Middle frontal gyrus (tissue), 1 donor: ENCODE data around the gene TRAPPC5.
"Not testable (repeated sequence)": the region's sequence is repeated elsewhere in the genome, so short reads cannot be mapped to it uniquely, and the experiment has no call there.

ENCODE experiments used
- DNase-seq: peaks from one replicate; pipeline ENCODE4 v3.0.0-alpha.2; 2015; ENCODE audit warnings: low spot score; ENCODE audit errors: extremely low spot score

The TRAPPC5 gene

GRCh38 chr19:7680606-7681339, at the start of gene TRAPPC5:
Gene TRAPPC5, plus strand, starts transcription at chr19:7680833. Its CDS starts 1,421 bp downstream, at chr19:7682254.
- DNase-seq = peak; percentile 83

- no peak for DNase-seq
Observed at GRCh38 chr19:7631577-7631976, 49.1 kb upstream of the TRAPPC5 start.

- no peak for DNase-seq
Observed at GRCh38 chr19:7632340-7633203, 48.1 kb upstream of the TRAPPC5 start.

- no peak for DNase-seq
Observed at GRCh38 chr19:7633698-7634097, 46.9 kb upstream of the TRAPPC5 start, which contains the start of gene PCP2. Gene PCP2, minus strand, starts transcription at chr19:7633719. Its CDS starts 262 bp downstream, at chr19:7633457.

- DNase-seq = no peak
Observed at GRCh38 chr19:7635670-7636069, 45.0 kb upstream of the TRAPPC5 start.

- DNase-seq = no peak
Observed at GRCh38 chr19:7636317-7636690, 44.3 kb upstream of the TRAPPC5 start.

GRCh38 chr19:7636691-7637373, 43.8 kb upstream of the TRAPPC5 start, which contains the start of gene STXBP2:
Gene STXBP2, plus strand, starts transcription at chr19:7637110. Its CDS starts 40 bp downstream, at chr19:7637150.
- no peak for DNase-seq

- DNase-seq = no peak
Observed at GRCh38 chr19:7637374-7638256, 43.0 kb upstream of the TRAPPC5 start.

- DNase-seq = no peak
Observed at GRCh38 chr19:7638802-7639465, 41.7 kb upstream of the TRAPPC5 start.

DNA sequence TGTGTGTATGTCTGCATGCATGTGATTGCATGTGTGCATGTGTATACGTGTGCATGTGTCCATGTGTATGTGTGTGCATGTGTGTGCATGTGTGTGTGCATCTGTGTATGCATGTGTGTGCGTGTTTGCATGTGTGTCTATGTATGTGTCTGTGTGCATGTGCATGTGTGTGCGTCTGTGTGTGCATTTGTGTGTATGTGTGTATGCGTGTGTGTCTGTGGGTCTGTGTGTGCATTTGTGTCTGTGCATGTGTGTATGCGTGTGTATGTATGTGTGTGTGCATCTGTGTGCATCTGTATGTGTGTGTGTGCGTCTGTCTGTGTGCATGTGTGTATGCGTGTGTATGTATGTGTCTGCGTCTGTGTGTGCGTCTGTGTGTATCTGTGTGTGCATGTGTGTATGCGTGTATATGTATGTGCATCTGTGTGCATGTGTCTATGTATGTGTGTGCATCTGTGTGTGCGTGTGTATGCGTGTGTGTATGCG, 40.7 kb upstream of the TRAPPC5 start:
- DNase-seq = no peak

- DNase-seq = no peak
Observed at GRCh38 chr19:7640803-7641202, 39.8 kb upstream of the TRAPPC5 start.

GRCh38 chr19:7641290-7642276, 39.0 kb upstream of the TRAPPC5 start:
- no peak for DNase-seq

- DNase-seq = no peak
Observed at GRCh38 chr19:7642295-7643030, 38.2 kb upstream of the TRAPPC5 start.

- no peak for DNase-seq
Observed at GRCh38 chr19:7643031-7643415, 37.6 kb upstream of the TRAPPC5 start.

GRCh38 chr19:7643629-7644549, 36.7 kb upstream of the TRAPPC5 start:
- not testable (repeated sequence) for DNase-seq

DNA sequence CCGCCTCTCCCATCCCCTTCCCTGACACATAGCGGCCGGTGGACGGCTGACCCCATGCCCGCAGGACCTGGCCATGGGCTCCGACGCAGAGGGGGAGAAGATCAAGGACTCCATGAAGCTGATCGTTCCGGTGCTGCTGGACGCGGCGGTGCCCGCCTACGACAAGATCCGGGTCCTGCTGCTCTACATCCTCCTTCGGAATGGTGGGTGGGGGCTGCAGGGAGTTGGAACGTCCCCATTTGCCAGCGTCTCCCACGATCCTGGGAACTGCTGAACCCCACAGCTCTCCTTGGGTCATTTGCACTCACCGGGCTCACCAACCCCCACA, 36.1 kb upstream of the TRAPPC5 start:
- DNase-seq = no peak

DNA sequence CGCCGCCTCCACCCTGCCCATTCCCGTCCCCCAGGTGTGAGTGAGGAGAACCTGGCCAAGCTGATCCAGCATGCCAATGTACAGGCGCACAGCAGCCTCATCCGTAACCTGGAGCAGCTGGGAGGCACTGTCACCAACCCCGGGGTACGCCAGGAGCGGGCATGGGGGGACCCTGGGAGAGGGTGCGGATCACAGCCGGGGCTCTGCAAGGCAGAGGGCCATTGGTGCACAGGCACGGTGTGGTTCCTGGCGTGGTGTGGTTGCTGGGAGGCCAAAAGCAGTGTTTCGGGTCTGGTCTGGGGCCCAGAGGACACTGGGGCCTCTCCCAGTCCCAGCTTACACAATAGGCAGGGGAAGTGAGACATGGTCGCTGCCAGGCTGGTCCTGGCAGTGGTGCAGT, 35.5 kb upstream of the TRAPPC5 start:
- no peak for DNase-seq
